K562 (cell line): ENCODE results near the gene MBNL2. TPM values are rescaled to one million over a fixed set of nuclear protein-coding genes. Genes with fewer than 3 reads are reported as not detected.

Experiments
- CBX1 ChIP-seq: sonication (generic); IDR thresholded peaks from 2 replicates; pipeline ENCODE4 v1.6.1; 2016; ENCODE audit warnings: antibody characterized with exemption, low read depth, mild to moderate bottlenecking
- DDX20 ChIP-seq: fragments of 450-650 bp; IDR thresholded peaks from 2 replicates; pipeline ENCODE4 v1.6.1; 2016; ENCODE audit warnings: missing genetic modification characterization, low read depth, mild to moderate bottlenecking, missing compliant biosample characterization, moderate library complexity
- FOXA1 ChIP-seq: fragments of 450-650 bp; IDR thresholded peaks from 2 replicates; pipeline ENCODE4 v1.6.1; 2016; ENCODE audit warnings: mild to moderate bottlenecking, borderline replicate concordance
- HSF4 ChIP-seq: fragments of 250-450 bp; sonication (Bioruptor Pico); IDR thresholded peaks from 2 replicates; pipeline ENCODE4 v2.1.2; 2022; ENCODE audit warnings: mild to moderate bottlenecking, moderate library complexity, borderline replicate concordance
- MXD1 ChIP-seq: fragments of 250-450 bp; sonication (Bioruptor Pico); IDR thresholded peaks from 2 replicates; pipeline ENCODE4 v1.8.0; 2021; ENCODE audit warnings: borderline replicate concordance, mild to moderate bottlenecking, moderate library complexity; ENCODE audit not compliant: poor library complexity, severe bottlenecking
- PHF21A ChIP-seq: fragments of 450-650 bp; IDR thresholded peaks from 2 replicates; pipeline ENCODE4 v1.6.1; 2017; ENCODE audit warnings: low read depth, borderline replicate concordance
- PTBP1 ChIP-seq: fragments of 200-400 bp; formaldehyde crosslinking; IDR thresholded peaks from 2 replicates; pipeline ENCODE4 v1.6.1; 2017; ENCODE audit warnings: low read depth, low read length
- PTRF ChIP-seq: fragments of 450-650 bp; IDR thresholded peaks from 2 replicates; pipeline ENCODE4 v1.6.1; 2016; ENCODE audit warnings: mild to moderate bottlenecking, missing genetic modification characterization, missing compliant biosample characterization
- SMAD4 ChIP-seq: fragments of 250-450 bp; sonication (Bioruptor Pico); conservative IDR thresholded peaks from 2 replicates; pipeline ENCODE4 v1.8.0; 2021; ENCODE audit warnings: inconsistent platforms, mild to moderate bottlenecking, moderate library complexity
- SOX6 ChIP-seq: fragments of 450-650 bp; IDR thresholded peaks from 2 replicates; pipeline ENCODE4 v1.6.1; 2014; ENCODE audit warnings: mild to moderate bottlenecking
- STAT5B ChIP-seq: fragments of 250-450 bp; sonication (Bioruptor Pico); IDR thresholded peaks from 2 replicates; pipeline ENCODE4 v1.8.0; 2021; ENCODE audit warnings: mild to moderate bottlenecking, inconsistent platforms
- TEAD1 ChIP-seq, 2 experiments: fragments of 450-650 bp in 1 of 2; sonication (generic) in 1 of 2; formaldehyde crosslinking; IDR thresholded peaks; 2 replicates each; pipeline versions ENCODE4 v1.4.0 to v1.8.0; 2020 to 2022; ENCODE audit warnings: mild to moderate bottlenecking in 2 of 2, missing genetic modification reagents in 1 of 2
- ZNF316 ChIP-seq: fragments of 450-650 bp; IDR thresholded peaks from 2 replicates; pipeline ENCODE4 v1.6.1; 2016
- ZNF431 ChIP-seq: sonication (generic); formaldehyde crosslinking; IDR thresholded peaks from 2 replicates; pipeline ENCODE4 v1.8.0; 2022; ENCODE audit warnings: mild to moderate bottlenecking, missing genetic modification reagents
- polyA plus RNA-seq, 8 experiments: library from polyadenylated mRNA; depleted of rRNA in 4 of 8; stranded (reverse) in 5 of 8; unstranded in 3 of 8; fragments of >200 nt; fragmentation: Nextera tagmentation in 2 of 8; fragmentation: Illumina TruSeq in 1 of 8; extraction: Ambion mirVana in 2 of 8; extraction: Trizol in 1 of 8; gene quantifications; 2 replicates each; pipeline versions ENCODE4 v1.2.1 to v1.2.3, GENCODE V29; 2011 to 2014; ENCODE audit warnings: inconsistent platforms in 1 of 8, missing spikeins in 1 of 8
- total RNA-seq, 7 experiments: library from RNA; depleted of rRNA in 6 of 7; stranded (reverse); fragments of >200 nt in 6 of 7; fragmentation: Illumina TruSeq in 2 of 7; extraction: Trizol in 2 of 7; gene quantifications; 2 replicates each; pipeline versions ENCODE4 v1.2.1 to v1.2.3, GENCODE V29; 2011 to 2021; ENCODE audit warnings: low replicate concordance in 1 of 7
- TF ChIP-seq, protein P1 (sequence below): fragments of 250-450 bp; sonication (Bioruptor Pico); IDR thresholded peaks from 2 replicates; pipeline ENCODE4 v1.8.0; 2021; ENCODE audit warnings: moderate library complexity, mild to moderate bottlenecking, inconsistent platforms
- TF ChIP-seq, protein P2 (sequence below): fragments of 250-450 bp; sonication (Bioruptor Pico); IDR thresholded peaks from 2 replicates; pipeline ENCODE4 v1.8.0; 2022; ENCODE audit warnings: moderate library complexity, mild to moderate bottlenecking, inconsistent platforms
- TF ChIP-seq, protein P3 (sequence below): fragments of 250-450 bp; sonication (Bioruptor Pico); IDR thresholded peaks from 2 replicates; pipeline ENCODE4 v1.5.1; 2021; ENCODE audit warnings: mild to moderate bottlenecking
- TF ChIP-seq, protein P4 (sequence below): fragments of 450-650 bp; IDR thresholded peaks from 2 replicates; pipeline ENCODE4 v1.6.1; 2018; ENCODE audit not compliant: partially characterized antibody

Gene MBNL2
- total and polyA plus RNA-seq, 9 of the 15 experiments (the other 6 are each of a cell fraction or from before 2014, with no cell fraction given): 7.0 to 24.8 (median 13.8) TPM

DNA sequence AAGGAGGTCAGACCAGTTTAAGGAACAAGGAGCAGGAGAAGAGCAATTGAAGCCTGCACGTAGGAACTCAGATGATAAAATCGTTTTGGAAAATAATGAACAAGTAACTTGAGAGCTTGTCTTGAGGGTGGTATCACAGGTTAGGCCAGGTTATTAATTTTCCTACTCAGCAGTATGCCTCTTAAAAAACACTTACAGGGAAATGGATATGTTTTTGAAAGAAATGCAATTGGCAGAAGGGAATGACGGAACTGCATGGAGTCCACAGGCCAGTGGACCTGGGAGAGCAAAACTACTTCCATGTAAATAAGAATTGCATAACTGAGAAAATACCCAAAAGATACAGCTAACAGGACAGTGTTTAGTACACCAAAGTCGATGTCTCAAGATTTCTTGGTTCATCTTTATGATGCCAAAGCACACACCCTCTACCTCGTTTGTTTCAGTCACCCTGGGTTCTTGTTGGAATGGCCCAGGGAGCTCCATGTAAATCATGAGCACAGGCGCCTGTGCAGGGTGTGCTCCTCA lies 35.2 kb downstream of the MBNL2 start (continued):
- TF ChIP-seq MXD1 (CRISPR knock-in tag) (no peak), SOX6 (no peak), HSF4 (CRISPR knock-in tag) (peak; percentile 70; the same call in 1 of the 2 replicates), STAT5B (CRISPR knock-in tag) (no peak), PTRF (tag) (peak; percentile 61), CBX1 (no peak), FOXA1 (no peak), DDX20 (tag) (peak; percentile 75), PHF21A (no peak), PTBP1 (no peak), ZNF316 (peak; percentile 20; the same call in 1 of the 2 replicates), TEAD1 (CRISPR knock-in tag; IDR thresholded peaks at IDR 0.05) (peak in 1 of 2 experiments; percentile 61; a peak in 1 of 4 replicates), SMAD4 (peak; percentile 56), ZNF431 (CRISPR knock-in tag) (no peak)
- TF ChIP-seq, protein P1, sequence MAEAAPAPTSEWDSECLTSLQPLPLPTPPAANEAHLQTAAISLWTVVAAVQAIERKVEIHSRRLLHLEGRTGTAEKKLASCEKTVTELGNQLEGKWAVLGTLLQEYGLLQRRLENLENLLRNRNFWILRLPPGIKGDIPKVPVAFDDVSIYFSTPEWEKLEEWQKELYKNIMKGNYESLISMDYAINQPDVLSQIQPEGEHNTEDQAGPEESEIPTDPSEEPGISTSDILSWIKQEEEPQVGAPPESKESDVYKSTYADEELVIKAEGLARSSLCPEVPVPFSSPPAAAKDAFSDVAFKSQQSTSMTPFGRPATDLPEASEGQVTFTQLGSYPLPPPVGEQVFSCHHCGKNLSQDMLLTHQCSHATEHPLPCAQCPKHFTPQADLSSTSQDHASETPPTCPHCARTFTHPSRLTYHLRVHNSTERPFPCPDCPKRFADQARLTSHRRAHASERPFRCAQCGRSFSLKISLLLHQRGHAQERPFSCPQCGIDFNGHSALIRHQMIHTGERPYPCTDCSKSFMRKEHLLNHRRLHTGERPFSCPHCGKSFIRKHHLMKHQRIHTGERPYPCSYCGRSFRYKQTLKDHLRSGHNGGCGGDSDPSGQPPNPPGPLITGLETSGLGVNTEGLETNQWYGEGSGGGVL (CRISPR knock-in tag): 0 out of 2 replicates have a peak, but pooled peaks have one; percentile 26
- TF ChIP-seq, protein P2, sequence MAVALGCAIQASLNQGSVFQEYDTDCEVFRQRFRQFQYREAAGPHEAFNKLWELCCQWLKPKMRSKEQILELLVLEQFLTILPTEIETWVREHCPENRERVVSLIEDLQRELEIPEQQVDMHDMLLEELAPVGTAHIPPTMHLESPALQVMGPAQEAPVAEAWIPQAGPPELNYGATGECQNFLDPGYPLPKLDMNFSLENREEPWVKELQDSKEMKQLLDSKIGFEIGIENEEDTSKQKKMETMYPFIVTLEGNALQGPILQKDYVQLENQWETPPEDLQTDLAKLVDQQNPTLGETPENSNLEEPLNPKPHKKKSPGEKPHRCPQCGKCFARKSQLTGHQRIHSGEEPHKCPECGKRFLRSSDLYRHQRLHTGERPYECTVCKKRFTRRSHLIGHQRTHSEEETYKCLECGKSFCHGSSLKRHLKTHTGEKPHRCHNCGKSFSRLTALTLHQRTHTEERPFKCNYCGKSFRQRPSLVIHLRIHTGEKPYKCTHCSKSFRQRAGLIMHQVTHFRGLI (CRISPR knock-in tag): no peak
- TF ChIP-seq, protein P3, sequence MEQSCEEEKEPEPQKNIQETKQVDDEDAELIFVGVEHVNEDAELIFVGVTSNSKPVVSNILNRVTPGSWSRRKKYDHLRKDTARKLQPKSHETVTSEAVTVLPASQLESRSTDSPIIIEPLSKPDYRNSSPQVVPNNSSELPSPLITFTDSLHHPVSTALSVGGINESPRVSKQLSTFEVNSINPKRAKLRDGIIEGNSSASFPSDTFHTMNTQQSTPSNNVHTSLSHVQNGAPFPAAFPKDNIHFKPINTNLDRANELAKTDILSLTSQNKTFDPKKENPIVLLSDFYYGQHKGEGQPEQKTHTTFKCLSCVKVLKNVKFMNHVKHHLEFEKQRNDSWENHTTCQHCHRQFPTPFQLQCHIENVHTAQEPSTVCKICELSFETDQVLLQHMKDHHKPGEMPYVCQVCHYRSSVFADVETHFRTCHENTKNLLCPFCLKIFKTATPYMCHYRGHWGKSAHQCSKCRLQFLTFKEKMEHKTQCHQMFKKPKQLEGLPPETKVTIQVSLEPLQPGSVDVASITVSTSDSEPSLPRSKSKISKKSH: no peak
- TF ChIP-seq, protein P4, sequence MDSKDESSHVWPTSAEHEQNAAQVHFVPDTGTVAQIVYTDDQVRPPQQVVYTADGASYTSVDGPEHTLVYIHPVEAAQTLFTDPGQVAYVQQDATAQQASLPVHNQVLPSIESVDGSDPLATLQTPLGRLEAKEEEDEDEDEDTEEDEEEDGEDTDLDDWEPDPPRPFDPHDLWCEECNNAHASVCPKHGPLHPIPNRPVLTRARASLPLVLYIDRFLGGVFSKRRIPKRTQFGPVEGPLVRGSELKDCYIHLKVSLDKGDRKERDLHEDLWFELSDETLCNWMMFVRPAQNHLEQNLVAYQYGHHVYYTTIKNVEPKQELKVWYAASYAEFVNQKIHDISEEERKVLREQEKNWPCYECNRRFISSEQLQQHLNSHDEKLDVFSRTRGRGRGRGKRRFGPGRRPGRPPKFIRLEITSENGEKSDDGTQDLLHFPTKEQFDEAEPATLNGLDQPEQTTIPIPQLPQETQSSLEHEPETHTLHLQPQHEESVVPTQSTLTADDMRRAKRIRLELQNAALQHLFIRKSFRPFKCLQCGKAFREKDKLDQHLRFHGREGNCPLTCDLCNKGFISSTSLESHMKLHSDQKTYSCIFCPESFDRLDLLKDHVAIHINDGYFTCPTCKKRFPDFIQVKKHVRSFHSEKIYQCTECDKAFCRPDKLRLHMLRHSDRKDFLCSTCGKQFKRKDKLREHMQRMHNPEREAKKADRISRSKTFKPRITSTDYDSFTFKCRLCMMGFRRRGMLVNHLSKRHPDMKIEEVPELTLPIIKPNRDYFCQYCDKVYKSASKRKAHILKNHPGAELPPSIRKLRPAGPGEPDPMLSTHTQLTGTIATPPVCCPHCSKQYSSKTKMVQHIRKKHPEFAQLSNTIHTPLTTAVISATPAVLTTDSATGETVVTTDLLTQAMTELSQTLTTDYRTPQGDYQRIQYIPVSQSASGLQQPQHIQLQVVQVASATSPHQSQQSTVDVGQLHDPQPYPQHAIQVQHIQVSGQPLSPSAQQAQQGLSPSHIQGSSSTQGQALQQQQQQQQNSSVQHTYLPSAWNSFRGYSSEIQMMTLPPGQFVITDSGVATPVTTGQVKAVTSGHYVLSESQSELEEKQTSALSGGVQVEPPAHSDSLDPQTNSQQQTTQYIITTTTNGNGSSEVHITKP: peak; percentile 31
